Measurements from ENCODE around the gene VPS8.
"Not testable (repeated sequence)": the region's sequence is repeated elsewhere in the genome, so short reads cannot be mapped to it uniquely, and the experiment has no call there.

VPS8 gene

GRCh38 chr3:184982076-184982475 is 170.1 kb downstream of the VPS8 start:
- DNase-seq (ENCODE audit: low read depth in 2 of 2): no peak

GRCh38 chr3:184985586-184985985 is 173.6 kb downstream of the VPS8 start:
- no peak for DNase-seq (ENCODE audit: low read depth in 2 of 2)

- no peak for DNase-seq (ENCODE audit: low read depth in 2 of 2)
Observed at GRCh38 chr3:184986366-184986889, 174.5 kb downstream of the VPS8 start.

GRCh38 chr3:184993394-184993793 is 181.4 kb downstream of the VPS8 start:
- DNase-seq (ENCODE audit: low read depth in 2 of 2): no peak

- not testable (repeated sequence) for DNase-seq (ENCODE audit: low read depth in 2 of 2)
Observed at GRCh38 chr3:185003876-185004275, 191.9 kb downstream of the VPS8 start.

GRCh38 chr3:185009650-185010049 is 197.7 kb downstream of the VPS8 start:
- no peak for DNase-seq (ENCODE audit: low read depth in 2 of 2)

- not testable (repeated sequence) for DNase-seq (ENCODE audit: low read depth in 2 of 2)
Observed at GRCh38 chr3:185017584-185017983, 205.6 kb downstream of the VPS8 start.

- DNase-seq (ENCODE audit: low read depth in 2 of 2): not testable (repeated sequence)
Observed at GRCh38 chr3:185017996-185018395, 206.0 kb downstream of the VPS8 start.

GRCh38 chr3:185021256-185021655 is 209.3 kb downstream of the VPS8 start:
- no peak for DNase-seq (ENCODE audit: low read depth in 2 of 2)

- no peak for DNase-seq (ENCODE audit: low read depth in 2 of 2)
Observed at GRCh38 chr3:185024406-185024805, 212.4 kb downstream of the VPS8 start.

- DNase-seq (ENCODE audit: low read depth in 2 of 2): no peak
Observed at GRCh38 chr3:185024966-185025365, 213.0 kb downstream of the VPS8 start.

- no peak for DNase-seq (ENCODE audit: low read depth in 2 of 2)
Observed at GRCh38 chr3:185028121-185028520, 216.2 kb downstream of the VPS8 start.

GRCh38 chr3:185029086-185029485 is 217.1 kb downstream of the VPS8 start:
- DNase-seq (ENCODE audit: low read depth in 2 of 2): no peak

- DNase-seq (ENCODE audit: low read depth in 2 of 2): no peak
Observed at GRCh38 chr3:185030399-185030798, 218.4 kb downstream of the VPS8 start.

GRCh38 chr3:185030951-185031350 is 219.0 kb downstream of the VPS8 start:
- DNase-seq (ENCODE audit: low read depth in 2 of 2): no peak

GRCh38 chr3:185037801-185038200 is 225.8 kb downstream of the VPS8 start:
- DNase-seq (ENCODE audit: low read depth in 2 of 2): no peak

GRCh38 chr3:185040425-185040824 is 228.5 kb downstream of the VPS8 start:
- DNase-seq (ENCODE audit: low read depth in 2 of 2): no peak

GRCh38 chr3:185041540-185041939 is 229.6 kb downstream of the VPS8 start:
- DNase-seq (ENCODE audit: low read depth in 2 of 2): no peak

GRCh38 chr3:185042312-185043050 is 230.5 kb downstream of the VPS8 start:
- DNase-seq (ENCODE audit: low read depth in 2 of 2): no peak

GRCh38 chr3:185046164-185046515 is 234.2 kb downstream of the VPS8 start:
- DNase-seq (ENCODE audit: low read depth in 2 of 2): no peak

- no peak for DNase-seq (ENCODE audit: low read depth in 2 of 2)
Observed at GRCh38 chr3:185046603-185047002, 234.6 kb downstream of the VPS8 start.

- DNase-seq (ENCODE audit: low read depth in 2 of 2): no peak
Observed at GRCh38 chr3:185049710-185050109, 237.7 kb downstream of the VPS8 start.

- no peak for DNase-seq (ENCODE audit: low read depth in 2 of 2)
Observed at GRCh38 chr3:185051801-185052200, 239.8 kb downstream of the VPS8 start.

- no peak for DNase-seq (ENCODE audit: low read depth in 2 of 2)
Observed at GRCh38 chr3:185052631-185053030, 240.7 kb downstream of the VPS8 start.
